ENCODE results near the gene SASH3.

The SASH3 gene

DNA sequence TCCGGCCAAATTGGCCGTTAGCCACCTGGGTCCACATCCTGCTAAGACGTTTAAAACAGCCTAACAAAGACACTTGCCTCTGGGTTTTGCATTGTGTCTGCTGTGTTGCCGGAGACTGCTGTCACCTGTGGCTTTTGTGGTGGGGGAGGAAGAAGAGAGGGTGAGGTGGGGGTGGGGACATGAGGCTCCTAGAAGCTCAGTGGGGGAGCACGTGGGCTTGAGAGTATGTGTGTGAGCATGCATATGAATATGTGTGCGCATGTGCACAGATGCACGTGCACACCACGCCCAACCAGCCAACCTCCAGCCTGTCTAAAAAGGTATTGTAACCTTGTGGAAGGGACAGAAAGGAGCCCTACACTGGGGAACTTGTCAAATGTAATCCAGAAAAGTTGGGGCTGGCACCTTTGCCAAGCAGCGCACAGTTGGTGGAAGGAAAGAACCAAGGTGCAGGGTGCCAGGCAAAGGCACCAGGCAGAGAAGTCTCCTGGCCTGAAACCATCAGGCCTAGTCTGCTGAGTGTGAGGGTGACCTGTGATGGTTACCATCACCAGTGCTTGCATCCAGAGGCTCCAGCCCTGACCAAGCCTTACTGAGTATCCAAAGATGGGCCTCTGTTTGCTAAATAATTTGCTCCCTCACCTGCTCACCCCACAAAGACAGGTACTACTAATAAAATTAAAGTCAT, 10.1 kb upstream of the SASH3 start:
- no peak overlapping the region for H2AFZ ChIP-seq (ENCODE audit: low read length)
- no CpG with 5 or more reads among the region's 9 CpGs for WGBS, 2 donors (ENCODE audit: extremely low coverage in 2 of 2, insufficient read length in 2 of 2, insufficient replicate concordance in 1 of 2)
- no peak overlapping the region for H3K27ac ChIP-seq (replicated peaks; ENCODE audit: low read length)
- H3K27me3 ChIP-seq (ENCODE audit: control insufficient read depth in 3 of 3, insufficient read depth in 3 of 3, low read depth in 1 of 3, low read length in 3 of 3) = peaks cover 0 to 3% (median 0%) of the 10 kb centered on the region in 3 experiments
- no peak overlapping the region for H2BK12ac ChIP-seq (ENCODE audit: low read length)
- peaks cover 0 to 3% of the 10 kb centered on the region in 2 donors for H3K4me1 ChIP-seq (ENCODE audit: control insufficient read depth in 2 of 2, insufficient read depth in 1 of 2, low read depth in 1 of 2, low read length in 2 of 2)
- H3K4ac ChIP-seq (ENCODE audit: low read length) = no peak overlapping the region
- H2BK15ac ChIP-seq (ENCODE audit: low read length) = no peak overlapping the region
- H3K4me2 ChIP-seq (ENCODE audit: insufficient read depth, low read length, poor library complexity, severe bottlenecking) = no peak overlapping the region
- no peak overlapping the region for H3K4me3 ChIP-seq (ENCODE audit: low read length in 2 of 2)
- no peak overlapping the region for H4K91ac ChIP-seq (ENCODE audit: low read depth, low read length, poor library complexity)
- DNase-seq (ENCODE audit: low spot score) = no peak
- H3K14ac ChIP-seq (ENCODE audit: low read length) = no peak overlapping the region
- H3K9me3 ChIP-seq (replicated peaks in 1 of 2; ENCODE audit: control insufficient read depth in 2 of 2, insufficient read depth in 1 of 2, low read depth in 1 of 2, low read length in 2 of 2) = no peaks in the 10 kb centered on the region
- H3K18ac ChIP-seq (ENCODE audit: low read length) = peak overlapping the region; percentile 19
- H3K79me1 ChIP-seq (ENCODE audit: low read depth, low read length) = no peaks in the 10 kb centered on the region
- no peak overlapping the region for H3K9ac ChIP-seq (ENCODE audit: low read depth, low read length, poor library complexity)
- H2BK120ac ChIP-seq (ENCODE audit: low read depth, low read length) = no peak overlapping the region
- no peak overlapping the region for H3K23ac ChIP-seq (ENCODE audit: low read depth, low read length, poor library complexity)
- H2AK5ac ChIP-seq (ENCODE audit: low read depth, low read length) = no peak overlapping the region
- no peaks in the 10 kb centered on the region for H3K36me3 ChIP-seq (replicated peaks in 1 of 2; ENCODE audit: control insufficient read depth in 2 of 2, insufficient read depth in 2 of 2, low read length in 2 of 2)
- no peak overlapping the region for H2BK5ac ChIP-seq (ENCODE audit: low read length)
- H4K8ac ChIP-seq (ENCODE audit: low read depth, low read length) = no peak overlapping the region

DNA sequence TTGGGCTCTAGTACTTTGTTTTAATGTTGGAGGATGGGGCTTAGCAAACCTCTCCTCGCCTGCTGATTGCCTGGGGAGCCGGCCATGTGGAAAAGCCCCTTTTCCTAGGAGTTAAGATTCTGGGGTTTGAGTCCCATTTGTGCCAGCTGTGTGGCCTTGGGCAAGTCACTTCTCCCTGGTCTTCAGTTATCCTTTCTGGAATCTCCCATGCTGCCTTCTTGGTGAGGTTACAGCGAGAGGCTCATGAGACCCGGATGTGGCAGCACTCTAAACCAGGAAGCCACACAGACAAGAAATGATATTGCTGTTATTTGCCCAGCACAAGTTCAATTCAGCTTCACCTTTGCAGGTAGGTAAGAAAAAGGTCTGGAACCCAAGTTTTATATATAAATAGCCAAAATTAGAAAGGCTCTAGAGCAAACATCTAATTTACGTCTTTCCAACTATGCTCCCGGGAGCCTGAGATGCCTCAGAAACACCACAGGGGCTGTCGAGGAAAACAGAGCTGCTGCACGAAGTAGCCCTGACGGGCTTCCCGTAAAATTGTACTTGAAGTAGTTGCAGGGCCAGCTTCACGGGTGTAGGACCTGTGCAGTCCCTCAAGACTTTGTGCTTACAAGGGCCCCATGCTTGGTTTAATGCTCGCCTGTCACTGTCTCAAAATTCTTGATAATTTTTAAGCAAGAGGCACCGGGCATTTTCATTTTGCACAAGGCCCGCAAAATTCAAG, 8.3 kb upstream of the SASH3 start:
- Histone ChIP-seq H2AFZ (ENCODE audit: low read length) (no peak overlapping the region), H2BK120ac (ENCODE audit: low read depth, low read length) (no peak overlapping the region), H3K27ac (replicated peaks; ENCODE audit: low read length) (no peak overlapping the region), H3K4me3 (ENCODE audit: low read length in 2 of 2) (no peak overlapping the region), H2AK5ac (ENCODE audit: low read depth, low read length) (no peak overlapping the region), H3K23ac (ENCODE audit: low read depth, low read length, poor library complexity) (no peak overlapping the region), H3K4ac (ENCODE audit: low read length) (no peak overlapping the region), H4K91ac (ENCODE audit: low read depth, low read length, poor library complexity) (no peak overlapping the region), H2BK15ac (ENCODE audit: low read length) (no peak overlapping the region), H3K9ac (ENCODE audit: low read depth, low read length, poor library complexity) (no peak overlapping the region), H2BK12ac (ENCODE audit: low read length) (no peak overlapping the region), H3K4me1 (ENCODE audit: control insufficient read depth in 2 of 2, insufficient read depth in 1 of 2, low read depth in 1 of 2, low read length in 2 of 2) (peaks cover 0 to 3% of the 10 kb centered on the region in 2 donors), H3K18ac (ENCODE audit: low read length) (no peak overlapping the region), H2BK5ac (ENCODE audit: low read length) (no peak overlapping the region), H3K4me2 (ENCODE audit: insufficient read depth, low read length, poor library complexity, severe bottlenecking) (no peak overlapping the region), H3K79me1 (ENCODE audit: low read depth, low read length) (no peaks in the 10 kb centered on the region), H3K14ac (ENCODE audit: low read length) (no peak overlapping the region), H3K27me3 (ENCODE audit: control insufficient read depth in 3 of 3, insufficient read depth in 3 of 3, low read depth in 1 of 3, low read length in 3 of 3) (peaks cover 0 to 3% (median 0%) of the 10 kb centered on the region in 3 experiments), H3K9me3 (replicated peaks in 1 of 2; ENCODE audit: control insufficient read depth in 2 of 2, insufficient read depth in 1 of 2, low read depth in 1 of 2, low read length in 2 of 2) (no peaks in the 10 kb centered on the region), H3K36me3 (replicated peaks in 1 of 2; ENCODE audit: control insufficient read depth in 2 of 2, insufficient read depth in 2 of 2, low read length in 2 of 2) (no peaks in the 10 kb centered on the region), H4K8ac (ENCODE audit: low read depth, low read length) (no peak overlapping the region)
- no peak for DNase-seq (ENCODE audit: low spot score)
- WGBS, 2 donors (ENCODE audit: extremely low coverage in 2 of 2, insufficient read length in 2 of 2, insufficient replicate concordance in 1 of 2) = no CpG with 5 or more reads among the region's 14 CpGs

DNA sequence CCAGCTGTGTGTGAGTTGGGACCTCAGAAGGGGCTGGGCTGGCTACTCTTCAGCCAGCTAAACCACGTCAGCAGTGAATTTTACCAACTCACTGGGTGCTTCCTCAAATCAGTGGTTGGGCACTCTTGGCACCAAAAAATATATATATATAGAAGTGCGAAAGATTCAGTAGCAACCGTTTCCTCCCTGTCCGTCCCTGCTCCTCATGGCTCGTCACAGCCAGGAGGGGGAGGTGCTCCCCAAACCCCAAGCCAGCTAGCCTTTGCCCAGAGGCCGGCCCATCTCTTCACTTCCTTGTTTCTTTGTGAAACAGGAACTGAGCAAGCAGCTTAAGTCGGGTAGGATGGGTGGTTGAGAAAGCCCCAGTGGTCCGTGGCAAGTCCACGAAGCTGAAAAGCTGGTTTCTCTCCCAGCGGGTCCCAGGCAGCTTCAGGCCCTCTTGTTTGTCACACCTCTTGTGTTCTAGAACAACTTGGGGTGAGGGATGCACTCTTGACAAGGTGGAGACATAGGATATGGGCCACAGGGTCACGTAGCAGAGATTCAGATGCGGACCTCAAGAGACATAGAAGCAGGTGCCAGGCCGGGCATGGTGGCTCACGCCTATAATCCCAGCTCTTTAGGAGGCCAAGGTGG, 6.8 kb upstream of the SASH3 start:
- H2BK120ac ChIP-seq (ENCODE audit: low read depth, low read length) = no peak overlapping the region
- WGBS, 2 donors (ENCODE audit: extremely low coverage in 2 of 2, insufficient read length in 2 of 2, insufficient replicate concordance in 1 of 2) = no CpG with 5 or more reads among the region's 14 CpGs
- H3K4me3 ChIP-seq (ENCODE audit: low read length in 2 of 2) = no peak overlapping the region
- H3K27me3 ChIP-seq (ENCODE audit: control insufficient read depth in 3 of 3, insufficient read depth in 3 of 3, low read depth in 1 of 3, low read length in 3 of 3) = no peaks in the 10 kb centered on the region
- H3K4me2 ChIP-seq (ENCODE audit: insufficient read depth, low read length, poor library complexity, severe bottlenecking) = no peak overlapping the region
- H3K4me1 ChIP-seq (ENCODE audit: control insufficient read depth in 2 of 2, insufficient read depth in 1 of 2, low read depth in 1 of 2, low read length in 2 of 2) = peaks cover 0 to 3% of the 10 kb centered on the region in 2 donors
- no peak overlapping the region for H3K9ac ChIP-seq (ENCODE audit: low read depth, low read length, poor library complexity)
- H4K8ac ChIP-seq (ENCODE audit: low read depth, low read length) = no peak overlapping the region
- no peak overlapping the region for H3K18ac ChIP-seq (ENCODE audit: low read length)
- no peaks in the 10 kb centered on the region for H3K9me3 ChIP-seq (replicated peaks in 1 of 2; ENCODE audit: control insufficient read depth in 2 of 2, insufficient read depth in 1 of 2, low read depth in 1 of 2, low read length in 2 of 2)
- no peak for DNase-seq (ENCODE audit: low spot score)
- peak overlapping the region; percentile 59 for H2AFZ ChIP-seq (ENCODE audit: low read length)
- no peak overlapping the region for H2AK5ac ChIP-seq (ENCODE audit: low read depth, low read length)
- H3K79me1 ChIP-seq (ENCODE audit: low read depth, low read length) = no peaks in the 10 kb centered on the region
- H3K23ac ChIP-seq (ENCODE audit: low read depth, low read length, poor library complexity) = no peak overlapping the region
- no peak overlapping the region for H3K27ac ChIP-seq (replicated peaks; ENCODE audit: low read length)
- H2BK12ac ChIP-seq (ENCODE audit: low read length) = no peak overlapping the region
- H3K36me3 ChIP-seq (replicated peaks in 1 of 2; ENCODE audit: control insufficient read depth in 2 of 2, insufficient read depth in 2 of 2, low read length in 2 of 2) = no peaks in the 10 kb centered on the region
- H3K14ac ChIP-seq (ENCODE audit: low read length) = no peak overlapping the region
- no peak overlapping the region for H2BK5ac ChIP-seq (ENCODE audit: low read length)
- H2BK15ac ChIP-seq (ENCODE audit: low read length) = no peak overlapping the region
- H3K4ac ChIP-seq (ENCODE audit: low read length) = no peak overlapping the region
- no peak overlapping the region for H4K91ac ChIP-seq (ENCODE audit: low read depth, low read length, poor library complexity)

Data from neuronal stem cell (in vitro differentiated cells).